Esophagus muscularis mucosa (tissue), 4 donors: ENCODE results near the gene GPR34. TPM values are rescaled to one million over a fixed set of nuclear protein-coding genes. Genes with fewer than 3 reads are reported as not detected.

Experiments
- DNase-seq: peaks from one replicate; pipeline ENCODE4 v3.0.0-alpha.2; 2017; ENCODE audit errors: extremely low spot score
- H3K27ac ChIP-seq, 4 donors: fragments of 200-600 bp; sonication (generic); replicated peaks in 1 of 4; 1 replicate in 3 of 4; 2 replicates in 1 of 4; pipeline ENCODE4 v1.5.1; 2016 to 2019; ENCODE audit warnings: mild to moderate bottlenecking in 1 of 4
- H3K27me3 ChIP-seq, 4 donors: fragments of 200-600 bp; sonication (generic); one replicate each; pipeline versions ENCODE4 v1.5.1 to v1.6.0; 2016 to 2019
- H3K36me3 ChIP-seq, 4 donors: fragments of 200-600 bp; sonication (generic); one replicate each; pipeline ENCODE4 v1.5.1; 2016 to 2019
- H3K4me1 ChIP-seq, 4 donors: fragments of 200-600 bp; sonication (generic); one replicate each; pipeline ENCODE4 v1.5.1; 2016 to 2019
- H3K4me3 ChIP-seq, 4 donors: fragments of 200-600 bp; sonication (generic); 1 replicate in 2 of 4; 2 replicates in 2 of 4; pipeline ENCODE4 v1.5.1; 2016 to 2019; ENCODE audit warnings: mild to moderate bottlenecking in 4 of 4, moderate library complexity in 1 of 4
- H3K9me3 ChIP-seq, 4 donors: fragments of 200-600 bp; sonication (generic); 1 replicate in 3 of 4; 2 replicates in 1 of 4; pipeline ENCODE4 v1.5.1; 2016 to 2019
- CTCF ChIP-seq, 3 experiments: fragments of 200-600 bp in 2 of 3; fragments of 450-650 bp in 1 of 3; sonication (generic) in 2 of 3; IDR thresholded peaks; one replicate each; pipeline ENCODE4 v1.5.1; 2017 to 2019; ENCODE audit warnings: antibody characterized with exemption in 3 of 3, mild to moderate bottlenecking in 2 of 3, moderate library complexity in 1 of 3
- EP300 ChIP-seq: sonication (generic); formaldehyde crosslinking; IDR thresholded peaks from one replicate; pipeline ENCODE4 v1.6.1; 2017; ENCODE audit warnings: antibody characterized with exemption
- POLR2A ChIP-seq: fragments of 450-650 bp; IDR thresholded peaks from one replicate; pipeline ENCODE4 v1.6.1; 2017; ENCODE audit warnings: antibody characterized with exemption, moderate library complexity, mild to moderate bottlenecking, low read depth
- POLR2AphosphoS5 ChIP-seq, 2 donors: sonication (generic); formaldehyde crosslinking; IDR thresholded peaks; one replicate each; pipeline ENCODE4 v1.6.1; 2017; ENCODE audit warnings: antibody characterized with exemption in 2 of 2
- WGBS: methylation state at CpG from one replicate; pipeline ENCODE4 v1.1.5; 2018; 5-methylcytosine and 5-hydroxymethylcytosine counted together
- intact Hi-C: fragments of 100-400 bp; cut with DNase I; formaldehyde crosslinking; loops from one replicate; pipeline ENCODE4 v1.15.1; 2023
- total RNA-seq, 4 donors: library from RNA; depleted of rRNA; stranded (reverse); fragments of >200 nt; gene quantifications; one replicate each; pipeline versions ENCODE4 v1.1.0 to v1.2.1, GENCODE V29; 2016

GPR34 gene
- total RNA-seq, 4 donors from 2014 or later: 3.7 to 14.7 (median 7.6) TPM

GRCh38 chrX:41677183-41678060, 11.4 kb upstream of the GPR34 start:
- no peaks in the 10 kb centered on the region for H3K27me3 ChIP-seq
- no peak overlapping the region for H3K4me3 ChIP-seq
- no peaks in the 10 kb centered on the region for H3K36me3 ChIP-seq
- H3K27ac ChIP-seq: no peak overlapping the region
- no peaks in the 10 kb centered on the region for H3K9me3 ChIP-seq
- 65% methylated on average over 6 of the region's 6 CpGs for WGBS
- DNase-seq: no peak
- TF ChIP-seq POLR2A (no peak), CTCF (IDR thresholded peaks at IDR 0.05) (no peak), POLR2AphosphoS5 (IDR thresholded peaks at IDR 0.05) (no peak), EP300 (no peak)
- no peaks in the 10 kb centered on the region for H3K4me1 ChIP-seq
- intact Hi-C loops: no loop called here

GRCh38 chrX:41684138-41684537, 4.6 kb upstream of the GPR34 start:
- intact Hi-C loops: no loop called here
- 43% methylated on average over 3 of the region's 3 CpGs for WGBS

GRCh38 chrX:41684940-41685339, 3.8 kb upstream of the GPR34 start:
- H3K36me3 ChIP-seq: no peaks in the 10 kb centered on the region
- no peaks in the 10 kb centered on the region for H3K4me1 ChIP-seq
- no peaks in the 10 kb centered on the region for H3K9me3 ChIP-seq
- no peak for DNase-seq
- 89% methylated on average over 2 of the region's 2 CpGs for WGBS
- no peak for TF ChIP-seq POLR2AphosphoS5 (IDR thresholded peaks at IDR 0.05)
- no peak for TF ChIP-seq CTCF (IDR thresholded peaks at IDR 0.05)
- TF ChIP-seq POLR2A: no peak
- no peak for TF ChIP-seq EP300
- H3K27me3 ChIP-seq: no peaks in the 10 kb centered on the region
- no peak overlapping the region for H3K27ac ChIP-seq
- intact Hi-C loops: no loop called here
- H3K4me3 ChIP-seq: no peak overlapping the region

More at GRCh38 chrX:41684138-41684537, 4.6 kb upstream of the GPR34 start:
- no peak overlapping the region for H3K4me3 ChIP-seq
- no peaks in the 10 kb centered on the region for H3K4me1 ChIP-seq
- no peaks in the 10 kb centered on the region for H3K27me3 ChIP-seq
- H3K36me3 ChIP-seq: no peaks in the 10 kb centered on the region
- TF ChIP-seq POLR2AphosphoS5 (IDR thresholded peaks at IDR 0.05) (no peak), POLR2A (no peak), CTCF (IDR thresholded peaks at IDR 0.05) (no peak), EP300 (no peak)
- H3K27ac ChIP-seq: no peak overlapping the region
- H3K9me3 ChIP-seq: no peaks in the 10 kb centered on the region
- DNase-seq: no peak

GRCh38 chrX:41686788-41687187, 2.0 kb upstream of the GPR34 start:
- Histone ChIP-seq H3K36me3 (no peaks in the 10 kb centered on the region), H3K27ac (no peak overlapping the region), H3K4me1 (no peaks in the 10 kb centered on the region), H3K4me3 (no peak overlapping the region), H3K9me3 (no peaks in the 10 kb centered on the region), H3K27me3 (no peaks in the 10 kb centered on the region)
- TF ChIP-seq POLR2AphosphoS5 (IDR thresholded peaks at IDR 0.05) (no peak), EP300 (no peak), CTCF (IDR thresholded peaks at IDR 0.05) (no peak), POLR2A (no peak)
- WGBS: 72% methylated on average over 4 of the region's 4 CpGs
- intact Hi-C loops: no loop called here
- DNase-seq: no peak

- H3K9me3 ChIP-seq: no peaks in the 10 kb centered on the region
- H3K27me3 ChIP-seq: no peaks in the 10 kb centered on the region
- WGBS: 69% methylated on average over 2 of the region's 2 CpGs
- no peak overlapping the region for H3K27ac ChIP-seq
- peaks cover 0 to 5% (median 0%) of the 10 kb centered on the region in 4 donors for H3K4me1 ChIP-seq
- no peak for TF ChIP-seq POLR2AphosphoS5 (IDR thresholded peaks at IDR 0.05)
- TF ChIP-seq POLR2A: no peak
- no peak for TF ChIP-seq CTCF (IDR thresholded peaks at IDR 0.05)
- no peak for TF ChIP-seq EP300
- intact Hi-C loops: no loop called here
- no peak overlapping the region for H3K4me3 ChIP-seq
- no peaks in the 10 kb centered on the region for H3K36me3 ChIP-seq
- DNase-seq: no peak
Observed at GRCh38 chrX:41688156-41688555, 617 bp upstream of the GPR34 start.
